HUES48 (cell line): ENCODE data around the gene MZB1.
"Not testable (repeated sequence)": the region's sequence is repeated elsewhere in the genome, so short reads cannot be mapped to it uniquely, and the experiment has no call there.

ENCODE experiments used
- H3K27ac ChIP-seq: one replicate; pipeline ENCODE4 v1.7.0; 2013; ENCODE audit warnings: low read depth, low read length, inconsistent platforms
- H3K27me3 ChIP-seq: 2 replicates; pipeline ENCODE4 v1.6.1; 2013; ENCODE audit warnings: mild to moderate bottlenecking, low read length; ENCODE audit not compliant: control insufficient read depth, insufficient read depth
- H3K36me3 ChIP-seq: 2 replicates; pipeline ENCODE4 v1.6.1; 2013; ENCODE audit warnings: low read length; ENCODE audit not compliant: control insufficient read depth, insufficient read depth
- H3K4me1 ChIP-seq: 2 replicates; pipeline ENCODE4 v1.6.1; 2013; ENCODE audit warnings: mild to moderate bottlenecking, low read length; ENCODE audit not compliant: control insufficient read depth, insufficient read depth
- H3K4me3 ChIP-seq: 2 replicates; pipeline ENCODE4 v1.5.1; 2013; ENCODE audit warnings: mild to moderate bottlenecking, low read depth, low read length
- H3K9ac ChIP-seq: 2 replicates; pipeline ENCODE4 v1.6.1; 2013; ENCODE audit warnings: mild to moderate bottlenecking, low read depth, low read length, moderate library complexity
- H3K9me3 ChIP-seq: 2 replicates; pipeline ENCODE4 v1.6.1; 2013; ENCODE audit warnings: low read length; ENCODE audit not compliant: control insufficient read depth, insufficient read depth

The MZB1 gene

DNA sequence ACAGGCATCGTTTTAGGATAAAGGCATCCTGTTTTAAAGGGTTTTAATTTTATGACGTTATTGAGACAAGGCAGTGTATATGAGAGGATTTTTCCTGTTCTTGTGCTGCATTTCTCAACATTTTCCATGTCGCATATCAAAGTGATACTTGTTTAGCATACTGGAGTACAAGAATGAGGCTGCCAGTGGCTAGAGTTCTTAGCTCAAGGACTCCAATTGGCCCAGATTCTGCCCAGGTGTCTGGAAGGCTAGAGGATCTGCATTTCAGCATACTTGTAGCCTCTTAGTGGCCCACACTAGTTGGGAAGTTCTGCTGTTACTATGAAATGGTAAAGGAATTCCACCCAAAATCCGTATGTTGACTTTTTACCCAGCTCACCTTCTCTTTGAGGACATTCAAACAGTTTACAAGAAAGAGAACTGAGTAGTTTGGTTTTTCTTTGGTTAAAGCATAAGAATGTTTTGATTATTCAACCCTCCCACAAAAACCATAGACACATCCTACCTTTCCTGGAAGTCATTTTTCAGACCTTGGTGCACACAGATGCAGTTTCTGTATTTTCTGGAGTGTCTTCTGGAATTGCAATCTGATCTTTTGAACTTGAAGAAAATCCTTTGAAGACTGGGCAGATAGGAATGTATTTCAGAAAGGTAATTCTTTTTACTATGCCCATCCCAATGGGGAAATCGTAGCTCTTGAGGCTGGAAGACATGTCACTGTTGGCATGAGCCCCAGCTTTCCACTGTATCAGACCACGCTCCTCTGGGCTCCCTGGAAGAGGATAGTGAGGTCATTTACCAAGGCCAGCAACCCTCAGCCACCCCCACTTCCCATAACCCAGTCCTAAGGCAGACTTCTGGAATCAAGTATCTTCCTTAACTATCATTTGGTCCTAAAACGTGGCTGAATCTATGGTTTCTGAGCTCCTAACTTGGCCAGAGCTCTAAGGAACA, 18.0 kb downstream of the MZB1 start:
- no peak overlapping the region for H3K27ac ChIP-seq

DNA sequence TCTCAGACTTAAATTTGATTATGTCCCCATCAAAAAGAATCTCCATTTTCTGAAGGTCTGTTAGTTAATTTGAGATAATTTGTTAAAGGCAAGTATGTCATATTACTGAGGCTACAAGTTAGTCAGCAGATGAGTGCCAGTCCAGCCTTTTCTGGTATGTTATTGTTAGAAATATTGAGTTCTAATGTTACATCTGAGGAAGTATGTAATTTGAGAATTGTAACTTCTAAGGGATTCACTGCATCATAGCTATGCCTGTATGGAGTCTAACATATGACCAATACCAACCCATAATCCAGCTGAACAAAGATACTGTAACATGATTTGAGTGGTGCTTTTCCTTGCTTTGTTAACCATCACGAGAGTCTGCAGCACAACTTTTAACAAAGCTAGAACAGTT, 20.5 kb downstream of the MZB1 start:
- no peaks in the 10 kb centered on the region for H3K27me3 ChIP-seq
- H3K4me1 ChIP-seq, result no peaks in the 10 kb centered on the region
- no peak overlapping the region for H3K9ac ChIP-seq
- no peaks in the 10 kb centered on the region for H3K9me3 ChIP-seq
- no peak overlapping the region for H3K4me3 ChIP-seq
- H3K27ac ChIP-seq, result no peak overlapping the region
- H3K36me3 ChIP-seq, result peaks cover 63% of the 10 kb centered on the region

More for the DNA sequence above, 18.0 kb downstream of the MZB1 start:
- Histone ChIP-seq H3K27me3 (no peaks in the 10 kb centered on the region), H3K9ac (no peak overlapping the region), H3K36me3 (peaks cover 42% of the 10 kb centered on the region), H3K4me3 (no peak overlapping the region), H3K4me1 (no peaks in the 10 kb centered on the region), H3K9me3 (no peaks in the 10 kb centered on the region)

DNA sequence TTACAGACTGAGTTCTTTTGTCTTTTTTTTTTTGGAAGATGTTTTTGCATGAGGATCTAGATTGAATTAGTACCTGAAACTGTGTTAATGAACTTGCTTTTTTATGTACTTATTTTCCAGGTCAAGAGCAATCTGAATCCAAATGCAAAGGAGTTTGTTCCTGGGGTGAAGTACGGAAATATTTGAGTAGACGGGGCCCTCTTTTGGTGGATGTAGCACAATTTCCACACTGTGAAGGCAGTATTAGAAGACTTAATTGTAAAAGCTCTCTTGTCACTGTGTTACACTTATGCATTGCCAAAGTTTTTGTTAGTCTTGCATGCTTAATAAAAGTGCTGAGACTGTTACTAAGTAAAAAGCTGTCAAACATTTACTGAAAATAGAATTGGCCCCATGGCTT, 21.1 kb downstream of the MZB1 start:
- Histone ChIP-seq H3K36me3 (peaks cover 69% of the 10 kb centered on the region), H3K9ac (no peak overlapping the region), H3K27me3 (no peaks in the 10 kb centered on the region), H3K4me3 (no peak overlapping the region), H3K4me1 (no peaks in the 10 kb centered on the region), H3K27ac (no peak overlapping the region), H3K9me3 (no peaks in the 10 kb centered on the region)

DNA sequence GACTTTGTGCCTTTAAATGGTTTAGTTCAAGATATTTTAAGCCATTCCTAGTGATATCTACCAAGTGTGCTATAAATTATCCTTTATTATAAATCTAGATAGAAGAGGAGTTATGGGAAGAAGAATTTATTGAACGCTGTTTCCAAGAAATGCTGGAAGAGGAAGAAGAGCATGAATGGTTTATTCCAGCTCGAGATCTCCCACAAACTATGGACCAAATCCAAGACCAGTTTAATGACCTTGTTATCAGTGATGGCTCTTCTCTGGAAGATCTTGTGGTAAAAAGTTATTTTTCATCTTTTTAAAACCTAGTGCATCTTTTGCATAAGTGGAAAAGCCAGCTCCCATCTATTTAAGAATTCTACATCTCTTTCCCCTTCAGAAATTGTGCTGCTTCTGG, 25.2 kb downstream of the MZB1 start:
- Histone ChIP-seq H3K9me3 (no peaks in the 10 kb centered on the region), H3K9ac (no peak overlapping the region), H3K4me1 (no peaks in the 10 kb centered on the region), H3K4me3 (no peak overlapping the region), H3K27me3 (no peaks in the 10 kb centered on the region), H3K36me3 (peaks cover 57% of the 10 kb centered on the region), H3K27ac (no peak overlapping the region)

DNA sequence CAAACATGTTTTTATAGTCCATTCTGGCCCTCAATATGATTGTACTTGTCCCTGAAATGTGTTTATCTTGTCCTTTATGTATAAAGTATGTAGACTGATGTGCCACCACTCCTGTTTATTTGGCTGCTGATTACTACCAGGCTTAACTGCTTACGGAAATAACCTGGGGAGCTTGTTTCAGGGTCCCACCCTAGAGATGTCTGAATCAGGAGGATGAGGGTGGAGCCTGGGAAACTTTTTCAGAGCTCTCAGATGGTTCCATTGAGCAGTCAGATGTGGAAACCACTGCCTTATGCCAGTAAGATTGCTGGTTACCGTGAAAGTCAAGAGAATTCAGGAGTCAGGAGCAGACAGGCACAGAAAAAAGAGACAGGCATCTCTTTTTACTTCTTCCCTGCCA, 25.8 kb downstream of the MZB1 start:
- Histone ChIP-seq H3K27me3 (no peaks in the 10 kb centered on the region), H3K4me3 (no peak overlapping the region), H3K9me3 (no peaks in the 10 kb centered on the region), H3K27ac (no peak overlapping the region), H3K9ac (no peak overlapping the region), H3K4me1 (no peaks in the 10 kb centered on the region), H3K36me3 (peaks cover 52% of the 10 kb centered on the region)

DNA sequence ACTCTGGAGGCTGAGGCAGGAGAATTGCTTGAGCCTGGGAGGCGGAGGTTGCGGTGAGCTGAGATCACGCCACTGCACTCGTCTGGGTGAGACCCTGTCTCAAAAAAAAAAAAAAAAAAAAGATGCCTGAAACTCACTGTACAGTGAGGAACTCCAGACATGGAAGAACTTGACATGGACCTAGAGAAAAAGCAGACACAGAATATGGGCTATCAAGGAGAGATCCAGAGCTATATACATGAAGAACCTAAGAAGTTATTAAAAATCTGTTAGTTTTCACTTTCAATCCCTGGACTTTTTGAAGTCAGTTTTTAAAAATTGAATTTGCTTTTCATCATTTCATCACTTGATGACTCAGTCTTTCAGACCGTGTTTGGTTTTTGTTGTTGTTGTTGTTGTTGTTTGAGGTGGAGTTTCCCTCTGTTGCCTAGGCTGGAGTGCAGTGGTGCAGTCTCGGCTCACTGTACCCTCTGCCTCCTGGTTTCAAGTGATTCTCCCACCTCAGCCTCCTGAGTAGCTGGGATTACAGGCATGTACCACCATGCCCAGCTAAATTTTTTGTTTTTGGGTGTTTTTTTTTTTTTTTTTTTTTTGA, 27.8 kb downstream of the MZB1 start:
- no peaks in the 10 kb centered on the region for H3K9me3 ChIP-seq
- no peaks in the 10 kb centered on the region for H3K27me3 ChIP-seq
- no peak overlapping the region for H3K27ac ChIP-seq
- no peak overlapping the region for H3K4me3 ChIP-seq
- no peak overlapping the region for H3K9ac ChIP-seq
- no peaks in the 10 kb centered on the region for H3K4me1 ChIP-seq
- H3K36me3 ChIP-seq, result peaks cover 42% of the 10 kb centered on the region

DNA sequence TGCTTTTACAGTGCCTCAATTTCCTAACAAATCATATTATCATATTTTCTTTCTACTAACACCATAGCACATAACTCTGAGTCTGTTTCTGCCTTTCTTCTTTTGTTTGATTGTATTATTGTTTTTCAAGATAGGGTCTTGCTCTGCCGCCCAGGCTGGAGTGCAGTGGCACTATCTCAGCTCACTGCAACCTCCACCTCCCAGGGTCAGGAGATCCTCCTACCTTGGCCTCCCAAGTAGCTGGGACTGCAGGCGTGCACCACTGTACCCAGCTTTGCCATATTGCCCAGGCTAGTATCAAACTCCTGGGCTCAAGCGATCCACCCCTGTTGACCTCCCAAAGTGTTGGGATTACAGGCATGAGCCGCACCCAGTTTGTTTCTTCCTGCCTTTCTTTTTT, 29.3 kb downstream of the MZB1 start:
- no peaks in the 10 kb centered on the region for H3K27me3 ChIP-seq
- H3K9me3 ChIP-seq, result no peaks in the 10 kb centered on the region
- H3K36me3 ChIP-seq, result peaks cover 29% of the 10 kb centered on the region
- no peaks in the 10 kb centered on the region for H3K4me1 ChIP-seq
- no peak overlapping the region for H3K27ac ChIP-seq
- no peak overlapping the region for H3K4me3 ChIP-seq
- H3K9ac ChIP-seq, result no peak overlapping the region

DNA sequence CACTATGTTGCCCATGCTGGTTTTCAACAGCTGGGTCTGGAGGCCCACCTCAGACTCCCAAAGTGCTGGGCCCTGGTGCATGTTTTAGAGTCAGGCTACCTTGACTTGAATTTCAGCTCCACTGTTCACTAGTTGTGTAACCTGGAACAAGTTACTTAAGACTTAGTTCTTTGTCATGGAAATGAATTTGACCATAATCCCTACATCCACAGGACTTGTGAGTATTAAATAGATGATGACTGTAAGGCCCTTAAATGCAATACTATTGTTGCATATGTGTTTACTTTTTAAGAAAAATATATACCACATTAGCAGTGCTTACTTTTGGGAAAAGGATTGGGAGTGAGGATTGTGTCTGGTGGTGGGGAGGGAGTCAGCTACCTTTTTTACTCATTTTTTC, 31.6 kb downstream of the MZB1 start:
- Histone ChIP-seq H3K9me3 (no peaks in the 10 kb centered on the region), H3K36me3 (peaks cover 21% of the 10 kb centered on the region), H3K9ac (no peak overlapping the region), H3K4me1 (no peaks in the 10 kb centered on the region), H3K27ac (no peak overlapping the region), H3K4me3 (no peak overlapping the region), H3K27me3 (no peaks in the 10 kb centered on the region)

DNA sequence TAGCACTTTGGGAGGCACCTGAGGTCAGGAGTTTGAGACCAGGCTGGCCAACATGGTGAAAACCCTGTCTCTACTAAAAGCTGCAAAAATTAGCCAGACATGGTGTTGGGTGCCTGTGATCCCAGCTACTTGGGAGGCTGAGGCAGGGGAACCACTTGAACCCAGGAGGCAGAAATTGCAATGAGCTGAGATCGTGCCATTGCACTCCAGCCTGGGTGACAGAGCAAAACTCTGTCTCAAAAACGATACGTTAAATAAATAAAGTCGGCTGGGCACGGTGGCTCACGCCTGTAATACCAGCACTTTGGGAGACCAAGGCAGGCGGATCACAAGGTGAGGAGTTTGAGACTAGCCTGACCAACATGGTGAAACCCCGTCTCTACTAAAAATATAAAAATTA, 33.8 kb downstream of the MZB1 start:
- not testable (repeated sequence) for H3K4me3 ChIP-seq, H3K27me3 ChIP-seq, H3K27ac ChIP-seq, H3K9ac ChIP-seq, H3K4me1 ChIP-seq, H3K9me3 ChIP-seq
- H3K36me3 ChIP-seq, result peaks cover 28% of the 10 kb centered on the region

DNA sequence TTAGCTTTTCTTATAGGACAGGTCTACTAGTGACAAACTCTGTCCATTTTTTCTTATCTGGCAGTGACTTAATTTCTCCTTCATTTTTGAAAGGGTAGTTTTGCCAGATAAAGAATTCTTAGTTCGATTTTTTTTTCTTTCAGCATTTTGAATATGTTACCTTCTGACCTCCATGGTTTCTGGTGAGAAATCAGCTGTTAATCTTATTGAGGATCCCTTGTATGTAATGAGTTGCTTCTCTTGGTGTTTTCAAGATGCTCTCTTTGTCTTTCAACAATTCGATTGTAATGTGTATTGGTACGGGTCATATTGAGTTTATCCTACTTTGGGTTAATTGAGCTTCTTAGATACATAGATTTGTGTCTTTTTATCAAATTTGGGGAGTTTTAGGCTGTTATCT, 35.5 kb downstream of the MZB1 start:
- H3K36me3 ChIP-seq, result peaks cover 28% of the 10 kb centered on the region
- no peak overlapping the region for H3K4me3 ChIP-seq
- no peaks in the 10 kb centered on the region for H3K4me1 ChIP-seq
- no peaks in the 10 kb centered on the region for H3K27me3 ChIP-seq
- no peaks in the 10 kb centered on the region for H3K9me3 ChIP-seq
- no peak overlapping the region for H3K9ac ChIP-seq
- H3K27ac ChIP-seq, result no peak overlapping the region

DNA sequence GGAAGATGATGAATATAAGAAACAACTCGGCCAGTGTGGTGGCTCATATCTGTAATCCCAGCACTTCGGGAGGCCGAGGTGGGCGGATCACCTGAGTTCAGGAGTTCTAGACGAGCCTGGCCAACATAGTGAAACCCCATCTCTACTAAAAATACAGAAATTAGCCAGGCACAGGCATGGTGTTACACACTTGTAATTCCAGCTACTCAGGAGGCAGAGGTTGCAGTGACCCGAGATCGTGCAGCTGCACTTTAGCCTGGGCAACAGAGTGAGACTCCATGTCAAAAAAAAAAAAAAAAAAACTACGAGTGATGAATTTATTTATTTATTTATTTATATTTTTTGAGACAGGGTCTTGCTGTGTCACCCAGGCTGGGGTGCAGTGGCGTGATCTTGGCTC, 41.9 kb downstream of the MZB1 start:
- not testable (repeated sequence) for H3K4me1 ChIP-seq, H3K9me3 ChIP-seq, H3K27me3 ChIP-seq, H3K4me3 ChIP-seq, H3K9ac ChIP-seq, H3K27ac ChIP-seq
- H3K36me3 ChIP-seq, result peaks cover 16% of the 10 kb centered on the region
